Measurements from ENCODE around the gene RAB14. TPM values are rescaled to one million over a fixed set of nuclear protein-coding genes. Genes with fewer than 3 reads are reported as not detected.

RAB14 gene
- total RNA-seq, 1 donor from 2014 or later, result 62.2 TPM

DNA sequence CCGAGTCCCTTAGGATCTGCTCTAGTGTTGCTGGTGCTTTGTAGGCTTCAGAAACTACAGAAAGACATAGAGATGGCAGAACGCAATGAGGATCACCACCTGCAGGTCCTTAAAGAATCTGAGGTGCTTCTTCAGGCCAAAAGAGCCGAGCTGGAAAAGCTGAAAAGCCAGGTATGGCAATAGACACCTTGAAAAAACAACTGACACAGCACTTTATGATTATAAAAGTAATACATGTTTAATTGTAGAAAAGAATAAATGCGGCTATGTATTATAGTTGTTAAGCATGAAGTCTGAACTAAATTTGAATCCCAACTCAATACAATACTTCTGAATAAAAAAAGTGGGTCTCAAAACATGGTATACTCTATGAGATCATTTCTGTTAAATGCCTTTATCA is 43.7 kb downstream of the RAB14 start:
- no peak overlapping the region for H3K4me3 Mint-ChIP-seq
- H3K36me3 Mint-ChIP-seq (ENCODE audit: low read depth), result peaks cover 3% of the 10 kb centered on the region
- DNase-seq (ENCODE audit: low read depth, low spot score), result no peak
- H3K9me3 Mint-ChIP-seq, result no peaks in the 10 kb centered on the region
- no peak overlapping the region for H3K27ac Mint-ChIP-seq (ENCODE audit: unreplicated experiment)
- TF ChIP-seq, protein P1, sequence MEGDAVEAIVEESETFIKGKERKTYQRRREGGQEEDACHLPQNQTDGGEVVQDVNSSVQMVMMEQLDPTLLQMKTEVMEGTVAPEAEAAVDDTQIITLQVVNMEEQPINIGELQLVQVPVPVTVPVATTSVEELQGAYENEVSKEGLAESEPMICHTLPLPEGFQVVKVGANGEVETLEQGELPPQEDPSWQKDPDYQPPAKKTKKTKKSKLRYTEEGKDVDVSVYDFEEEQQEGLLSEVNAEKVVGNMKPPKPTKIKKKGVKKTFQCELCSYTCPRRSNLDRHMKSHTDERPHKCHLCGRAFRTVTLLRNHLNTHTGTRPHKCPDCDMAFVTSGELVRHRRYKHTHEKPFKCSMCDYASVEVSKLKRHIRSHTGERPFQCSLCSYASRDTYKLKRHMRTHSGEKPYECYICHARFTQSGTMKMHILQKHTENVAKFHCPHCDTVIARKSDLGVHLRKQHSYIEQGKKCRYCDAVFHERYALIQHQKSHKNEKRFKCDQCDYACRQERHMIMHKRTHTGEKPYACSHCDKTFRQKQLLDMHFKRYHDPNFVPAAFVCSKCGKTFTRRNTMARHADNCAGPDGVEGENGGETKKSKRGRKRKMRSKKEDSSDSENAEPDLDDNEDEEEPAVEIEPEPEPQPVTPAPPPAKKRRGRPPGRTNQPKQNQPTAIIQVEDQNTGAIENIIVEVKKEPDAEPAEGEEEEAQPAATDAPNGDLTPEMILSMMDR (conservative IDR thresholded peaks at IDR 0.05), result no peak
- no peaks in the 10 kb centered on the region for H3K27me3 Mint-ChIP-seq (ENCODE audit: low read depth)
- H3K4me1 Mint-ChIP-seq, result no peaks in the 10 kb centered on the region

DNA sequence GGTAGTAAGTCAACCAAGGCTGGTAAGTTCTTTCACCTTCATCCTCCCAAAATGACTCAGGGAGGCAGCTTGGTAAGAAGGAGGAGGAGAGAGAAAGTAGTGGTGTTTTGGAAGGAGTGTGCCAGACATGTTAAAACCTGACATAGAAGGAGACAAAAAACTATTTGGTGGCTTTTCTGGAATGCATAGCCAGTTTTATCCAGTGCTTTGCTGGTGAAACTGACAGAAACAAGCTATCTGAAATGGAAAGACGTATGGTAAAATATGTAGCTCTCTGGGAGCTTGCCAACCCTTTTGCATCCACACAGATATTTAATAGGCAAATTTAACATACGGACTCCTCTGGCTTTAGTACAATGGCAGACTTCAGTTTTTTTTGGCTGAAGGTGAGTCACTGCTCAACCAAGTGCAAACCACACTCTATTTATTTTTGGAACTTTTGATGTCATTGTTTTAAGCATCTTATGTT is 45.4 kb downstream of the RAB14 start:
- Mint-ChIP-seq H3K4me1 (no peaks in the 10 kb centered on the region), H3K27me3 (ENCODE audit: low read depth) (no peaks in the 10 kb centered on the region), H3K4me3 (no peak overlapping the region), H3K36me3 (ENCODE audit: low read depth) (no peaks in the 10 kb centered on the region), H3K9me3 (no peaks in the 10 kb centered on the region), H3K27ac (ENCODE audit: unreplicated experiment) (no peak overlapping the region)
- TF ChIP-seq, protein P1 (conservative IDR thresholded peaks at IDR 0.05), result no peak
- no peak for DNase-seq (ENCODE audit: low read depth, low spot score)

GRCh38 chr9:121154782-121155181 is 46.9 kb downstream of the RAB14 start:
- DNase-seq (ENCODE audit: low read depth, low spot score), result no peak
- no peaks in the 10 kb centered on the region for H3K9me3 Mint-ChIP-seq
- no peaks in the 10 kb centered on the region for H3K27me3 Mint-ChIP-seq (ENCODE audit: low read depth)
- TF ChIP-seq, protein P1 (conservative IDR thresholded peaks at IDR 0.05), result no peak
- no peaks in the 10 kb centered on the region for H3K4me1 Mint-ChIP-seq
- no peak overlapping the region for H3K27ac Mint-ChIP-seq (ENCODE audit: unreplicated experiment)
- H3K4me3 Mint-ChIP-seq, result no peak overlapping the region
- peaks cover 4% of the 10 kb centered on the region for H3K36me3 Mint-ChIP-seq (ENCODE audit: low read depth)

DNA sequence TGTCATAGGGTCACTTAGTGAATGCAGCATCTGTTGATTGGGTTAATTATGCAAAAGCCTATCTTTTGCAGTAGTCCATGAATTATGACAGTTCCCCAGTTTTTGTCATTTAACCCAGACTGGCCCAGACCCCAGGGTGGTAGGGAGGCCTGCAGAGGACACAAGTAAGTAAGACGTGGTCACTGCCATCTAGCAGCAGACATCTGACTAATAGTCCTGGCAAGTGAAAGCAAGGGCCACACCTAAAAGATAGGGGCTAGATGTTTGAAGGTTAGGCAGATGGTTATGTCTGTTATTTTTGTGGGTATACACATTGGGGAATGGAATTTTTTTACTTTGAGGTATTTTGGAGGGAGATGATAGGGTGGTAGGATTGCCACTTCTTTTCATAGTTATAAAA is 48.0 kb downstream of the RAB14 start:
- no peaks in the 10 kb centered on the region for H3K27me3 Mint-ChIP-seq (ENCODE audit: low read depth)
- no peaks in the 10 kb centered on the region for H3K4me1 Mint-ChIP-seq
- no peaks in the 10 kb centered on the region for H3K9me3 Mint-ChIP-seq
- peaks cover 8% of the 10 kb centered on the region for H3K36me3 Mint-ChIP-seq (ENCODE audit: low read depth)
- no peak overlapping the region for H3K4me3 Mint-ChIP-seq
- DNase-seq (ENCODE audit: low read depth, low spot score), result no peak
- TF ChIP-seq, protein P1 (conservative IDR thresholded peaks at IDR 0.05), result no peak
- H3K27ac Mint-ChIP-seq (ENCODE audit: unreplicated experiment), result no peak overlapping the region

DNA sequence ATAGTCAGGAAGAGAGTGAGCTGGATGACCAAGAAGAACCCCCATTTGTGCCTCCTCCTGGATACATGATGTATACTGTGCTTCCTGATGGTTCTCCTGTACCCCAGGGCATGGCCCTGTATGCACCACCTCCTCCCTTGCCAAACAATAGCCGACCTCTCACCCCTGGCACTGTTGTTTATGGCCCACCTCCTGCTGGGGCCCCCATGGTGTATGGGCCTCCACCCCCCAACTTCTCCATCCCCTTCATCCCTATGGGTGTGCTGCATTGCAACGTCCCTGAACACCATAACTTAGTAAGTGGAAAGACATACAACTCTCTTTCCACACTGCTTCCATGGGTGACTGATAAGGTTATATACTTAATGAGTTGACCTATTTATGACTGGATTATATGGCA is 51.5 kb downstream of the RAB14 start:
- no peak overlapping the region for H3K4me3 Mint-ChIP-seq
- H3K27ac Mint-ChIP-seq (ENCODE audit: unreplicated experiment), result no peak overlapping the region
- no peaks in the 10 kb centered on the region for H3K9me3 Mint-ChIP-seq
- no peak for DNase-seq (ENCODE audit: low read depth, low spot score)
- peaks cover 20% of the 10 kb centered on the region for H3K36me3 Mint-ChIP-seq (ENCODE audit: low read depth)
- H3K4me1 Mint-ChIP-seq, result no peaks in the 10 kb centered on the region
- TF ChIP-seq, protein P1 (conservative IDR thresholded peaks at IDR 0.05), result no peak
- H3K27me3 Mint-ChIP-seq (ENCODE audit: low read depth), result no peaks in the 10 kb centered on the region

DNA sequence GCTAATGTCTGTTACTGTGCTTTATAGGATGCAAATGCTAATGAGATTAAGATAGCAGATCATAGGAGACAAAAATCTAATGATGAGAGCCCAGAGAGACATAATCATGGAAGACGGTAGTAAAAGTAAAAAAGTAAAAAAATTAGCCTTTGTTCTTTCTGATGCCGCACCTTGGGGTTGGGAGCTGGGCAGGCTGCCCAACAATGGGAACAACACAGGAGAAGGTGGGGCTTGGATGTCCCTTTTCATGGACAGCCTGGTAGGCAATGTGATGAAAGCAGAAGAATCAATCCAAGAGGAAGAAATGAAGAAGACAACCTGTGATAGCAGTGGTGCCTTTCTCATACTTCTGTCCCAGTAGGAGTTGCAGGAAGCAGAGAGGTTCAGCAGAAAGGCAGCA is 57.2 kb downstream of the RAB14 start:
- no peak for DNase-seq (ENCODE audit: low read depth, low spot score)
- H3K27me3 Mint-ChIP-seq (ENCODE audit: low read depth), result no peaks in the 10 kb centered on the region
- no peaks in the 10 kb centered on the region for H3K9me3 Mint-ChIP-seq
- H3K27ac Mint-ChIP-seq (ENCODE audit: unreplicated experiment), result no peak overlapping the region
- TF ChIP-seq, protein P1 (conservative IDR thresholded peaks at IDR 0.05), result no peak
- H3K4me1 Mint-ChIP-seq, result no peaks in the 10 kb centered on the region
- H3K4me3 Mint-ChIP-seq, result no peak overlapping the region
- peaks cover 48% of the 10 kb centered on the region for H3K36me3 Mint-ChIP-seq (ENCODE audit: low read depth)

Data from neural crest cell (in vitro differentiated cells).